Measurements from ENCODE around the gene EYA2. TPM values are rescaled to one million over a fixed set of nuclear protein-coding genes. Genes with fewer than 3 reads are reported as not detected.

Gene EYA2
- polyA plus RNA-seq, 1 donor (not counting 4 experiments of a cell fraction or from before 2014, with no cell fraction given), result not detected

DNA sequence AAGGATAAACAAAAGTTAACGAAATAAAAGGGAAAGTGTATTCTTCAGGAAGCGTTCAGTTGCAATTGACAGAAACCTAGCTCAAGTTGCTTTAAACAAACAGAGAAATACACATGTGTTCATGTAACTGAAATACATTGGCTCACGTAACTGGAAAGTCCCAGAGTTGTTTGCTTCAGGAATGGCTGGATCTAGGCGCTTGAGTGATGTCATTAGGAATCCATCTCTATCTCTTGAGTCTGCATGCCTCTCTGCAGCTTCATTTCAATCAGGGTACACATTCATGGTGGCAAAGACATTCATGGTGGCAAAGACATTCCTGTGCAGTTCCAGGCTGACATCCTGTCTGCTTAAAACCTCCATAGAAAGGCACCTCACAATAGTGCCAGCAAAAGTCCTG, 45.4 kb upstream of the EYA2 start:
- TF ChIP-seq CTCF (optimal IDR thresholded peaks at IDR 0.05 in 1 of 3, IDR thresholded peaks at IDR 0.05 in 1 of 3, conservative IDR thresholded peaks at IDR 0.05 in 1 of 3; ENCODE audit: extremely low read depth in 1 of 3, insufficient read depth in 2 of 3, low read length in 3 of 3), result no peak
- TF ChIP-seq EZH2 (IDR thresholded peaks at IDR 0.05; ENCODE audit: low read length), result no peak
- H3K9ac ChIP-seq (ENCODE audit: control insufficient read depth, extremely low read depth, insufficient read depth, low read length), result no peak overlapping the region
- H3K4me2 ChIP-seq (ENCODE audit: control insufficient read depth, extremely low read depth, insufficient read depth, low read depth, low read length), result no peak overlapping the region
- no peaks in the 10 kb centered on the region for H3K9me1 ChIP-seq (ENCODE audit: control insufficient read depth, extremely low read depth, insufficient read depth, low read length)
- no peaks in the 10 kb centered on the region for H3K4me1 ChIP-seq (ENCODE audit: control insufficient read depth, extremely low read depth, insufficient read depth, low read length)
- no peaks in the 10 kb centered on the region for H3K9me3 ChIP-seq (ENCODE audit: control insufficient read depth, low read depth, low read length)
- no peaks in the 10 kb centered on the region for H3K36me3 ChIP-seq (ENCODE audit: control insufficient read depth in 2 of 2, extremely low read depth in 1 of 2, insufficient read depth in 2 of 2, low read length in 2 of 2)
- no peak for FAIRE-seq
- no peaks in the 10 kb centered on the region for H3K27me3 ChIP-seq (ENCODE audit: control insufficient read depth, extremely low read depth, insufficient read depth, low read length)
- H3K79me2 ChIP-seq (ENCODE audit: control insufficient read depth, insufficient read depth, low read length), result no peaks in the 10 kb centered on the region
- dilution Hi-C loops (cut with MboI; ENCODE audit: extremely low pct_ligation_motif_present, low sequenced_read_pairs), result no loop called here
- no peak for DNase-seq (ENCODE audit: low read depth, low spot score)
- H3K27ac ChIP-seq (ENCODE audit: control insufficient read depth, insufficient read depth, low read length), result no peak overlapping the region
- H2AFZ ChIP-seq (ENCODE audit: control insufficient read depth, low read length), result no peak overlapping the region
- no peak overlapping the region for H3K4me3 ChIP-seq (ENCODE audit: control insufficient read depth in 2 of 3, extremely low read depth in 1 of 3, insufficient read depth in 2 of 3, low read depth in 1 of 3, low read length in 3 of 3)
- H4K20me1 ChIP-seq (ENCODE audit: control insufficient read depth, extremely low read depth, insufficient read depth, low read length), result no peaks in the 10 kb centered on the region

DNA sequence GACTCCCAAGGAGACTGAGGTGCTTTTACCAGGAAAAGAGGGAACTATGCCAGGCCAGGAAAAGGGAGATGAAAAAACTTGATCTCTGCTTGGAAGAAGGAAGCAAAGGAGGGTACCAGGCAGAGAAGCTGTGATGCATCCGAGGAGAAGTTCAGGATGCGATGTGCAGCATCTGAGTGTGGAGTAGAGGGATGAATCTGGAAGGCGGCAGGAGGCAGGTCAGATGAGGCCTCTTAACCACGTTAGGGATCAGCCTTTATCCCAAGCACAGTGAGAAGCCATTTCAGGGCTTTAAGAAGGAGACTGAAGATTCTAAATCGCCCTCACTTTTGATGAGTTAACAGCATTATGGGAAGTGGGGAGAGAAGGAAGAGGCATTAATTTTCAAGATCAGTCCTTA, 44.9 kb upstream of the EYA2 start:
- Histone ChIP-seq H3K9me1 (ENCODE audit: control insufficient read depth, extremely low read depth, insufficient read depth, low read length) (no peaks in the 10 kb centered on the region), H3K4me1 (ENCODE audit: control insufficient read depth, extremely low read depth, insufficient read depth, low read length) (no peaks in the 10 kb centered on the region), H3K27ac (ENCODE audit: control insufficient read depth, insufficient read depth, low read length) (no peak overlapping the region), H4K20me1 (ENCODE audit: control insufficient read depth, extremely low read depth, insufficient read depth, low read length) (no peaks in the 10 kb centered on the region), H3K27me3 (ENCODE audit: control insufficient read depth, extremely low read depth, insufficient read depth, low read length) (no peaks in the 10 kb centered on the region), H3K36me3 (ENCODE audit: control insufficient read depth in 2 of 2, extremely low read depth in 1 of 2, insufficient read depth in 2 of 2, low read length in 2 of 2) (no peaks in the 10 kb centered on the region), H2AFZ (ENCODE audit: control insufficient read depth, low read length) (no peak overlapping the region), H3K9ac (ENCODE audit: control insufficient read depth, extremely low read depth, insufficient read depth, low read length) (no peak overlapping the region), H3K79me2 (ENCODE audit: control insufficient read depth, insufficient read depth, low read length) (no peaks in the 10 kb centered on the region), H3K4me2 (ENCODE audit: control insufficient read depth, extremely low read depth, insufficient read depth, low read depth, low read length) (no peak overlapping the region), H3K9me3 (ENCODE audit: control insufficient read depth, low read depth, low read length) (no peaks in the 10 kb centered on the region), H3K4me3 (ENCODE audit: control insufficient read depth in 2 of 3, extremely low read depth in 1 of 3, insufficient read depth in 2 of 3, low read depth in 1 of 3, low read length in 3 of 3) (no peak overlapping the region)
- DNase-seq (ENCODE audit: low read depth, low spot score), result no peak
- TF ChIP-seq CTCF (optimal IDR thresholded peaks at IDR 0.05 in 1 of 3, IDR thresholded peaks at IDR 0.05 in 1 of 3, conservative IDR thresholded peaks at IDR 0.05 in 1 of 3; ENCODE audit: extremely low read depth in 1 of 3, insufficient read depth in 2 of 3, low read length in 3 of 3) (no peak), EZH2 (IDR thresholded peaks at IDR 0.05; ENCODE audit: low read length) (no peak)
- dilution Hi-C loops (cut with MboI; ENCODE audit: extremely low pct_ligation_motif_present, low sequenced_read_pairs), result no loop called here
- no peak for FAIRE-seq
